SKM-1 (cell line): ENCODE measurements around the gene SORBS1.

Source experiments
- DNase-seq: peaks from one replicate; lab custom pipeline; 2025; ENCODE audit not compliant: unreplicated experiment; lab: John Stamatoyannopoulos, UW

SORBS1 gene

GRCh38 chr10:95566136-95566535, 5.0 kb upstream of the SORBS1 start:
- DNase-seq, result no peak

GRCh38 chr10:95565336-95565735, 4.2 kb upstream of the SORBS1 start:
- DNase-seq, result no peak

DNA sequence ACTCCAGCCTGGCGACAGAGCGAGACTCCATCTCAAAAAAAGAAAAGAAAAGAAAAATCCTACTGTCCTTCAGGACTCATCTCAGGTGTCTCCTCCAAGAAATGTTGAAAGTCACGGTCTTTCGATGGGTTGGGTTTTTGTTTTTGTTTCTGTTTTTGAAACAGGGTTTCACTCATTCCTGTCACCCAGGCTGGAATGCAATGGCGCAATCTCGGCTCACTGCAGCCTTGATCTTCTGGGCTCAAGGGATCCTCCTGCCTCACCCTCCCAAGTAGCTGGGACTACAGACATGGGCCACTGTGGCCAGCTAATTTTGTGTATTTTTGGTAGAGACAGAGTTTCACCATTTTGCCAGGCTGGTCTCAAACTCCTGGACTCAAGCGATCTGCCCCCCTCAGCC, 3.1 kb upstream of the SORBS1 start:
- DNase-seq, result no peak

DNA sequence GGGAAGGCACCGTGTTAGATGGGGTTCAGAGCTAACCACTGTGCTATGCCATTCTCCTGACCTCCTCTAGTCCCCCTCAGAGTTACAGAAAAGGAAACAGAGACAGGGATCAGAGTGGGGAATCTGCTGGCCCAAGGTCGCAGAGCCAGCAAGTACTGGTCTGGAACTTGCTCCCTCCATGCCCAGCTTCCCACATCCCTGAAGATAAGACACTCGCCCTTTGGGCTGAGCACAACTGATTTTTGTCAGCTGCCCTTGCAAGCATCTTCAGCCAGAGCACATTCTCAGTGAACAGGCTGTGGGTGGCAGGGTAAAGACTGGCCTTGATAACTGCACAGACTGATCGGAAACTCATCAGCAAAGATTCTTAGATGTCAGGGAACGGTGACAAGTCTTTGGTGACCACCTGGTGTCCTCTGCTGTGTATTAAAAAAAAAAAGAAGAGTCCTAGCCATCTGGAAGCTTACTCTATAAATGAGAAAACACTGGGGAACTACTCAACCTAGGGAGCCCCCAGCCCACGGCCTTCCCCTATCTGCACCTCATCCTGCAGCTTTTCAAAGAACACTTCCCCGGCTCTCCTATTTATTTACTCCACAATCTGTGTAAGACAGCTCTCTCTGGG, 1.3 kb upstream of the SORBS1 start:
- no peak for DNase-seq

GRCh38 chr10:95561864-95562177, 650 bp upstream of the SORBS1 start:
- no peak for DNase-seq

- no peak for DNase-seq
Observed at GRCh38 chr10:95560278-95561176, 644 bp downstream of the SORBS1 start.

DNA sequence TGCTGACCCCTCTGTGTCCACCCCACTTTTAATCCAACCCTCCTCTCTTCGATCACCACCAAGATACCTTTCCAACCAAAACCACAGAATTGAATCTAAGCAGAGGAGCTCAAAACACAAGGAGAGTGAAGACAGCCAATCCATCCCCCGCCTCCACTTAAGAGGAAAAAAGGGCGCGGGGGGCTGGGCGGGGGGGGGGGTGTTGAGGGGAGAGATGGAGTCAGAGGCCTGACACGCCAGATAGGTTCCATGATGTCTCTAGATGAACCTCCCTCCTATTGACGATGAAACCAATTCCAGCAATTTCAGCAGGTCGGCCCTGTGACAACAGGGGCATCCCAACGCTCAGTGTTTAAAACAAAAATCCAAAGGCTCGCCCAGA, 1.3 kb downstream of the SORBS1 start:
- no peak for DNase-seq

- no peak for DNase-seq
Observed at GRCh38 chr10:95559471-95559870, 1.7 kb downstream of the SORBS1 start.

DNA sequence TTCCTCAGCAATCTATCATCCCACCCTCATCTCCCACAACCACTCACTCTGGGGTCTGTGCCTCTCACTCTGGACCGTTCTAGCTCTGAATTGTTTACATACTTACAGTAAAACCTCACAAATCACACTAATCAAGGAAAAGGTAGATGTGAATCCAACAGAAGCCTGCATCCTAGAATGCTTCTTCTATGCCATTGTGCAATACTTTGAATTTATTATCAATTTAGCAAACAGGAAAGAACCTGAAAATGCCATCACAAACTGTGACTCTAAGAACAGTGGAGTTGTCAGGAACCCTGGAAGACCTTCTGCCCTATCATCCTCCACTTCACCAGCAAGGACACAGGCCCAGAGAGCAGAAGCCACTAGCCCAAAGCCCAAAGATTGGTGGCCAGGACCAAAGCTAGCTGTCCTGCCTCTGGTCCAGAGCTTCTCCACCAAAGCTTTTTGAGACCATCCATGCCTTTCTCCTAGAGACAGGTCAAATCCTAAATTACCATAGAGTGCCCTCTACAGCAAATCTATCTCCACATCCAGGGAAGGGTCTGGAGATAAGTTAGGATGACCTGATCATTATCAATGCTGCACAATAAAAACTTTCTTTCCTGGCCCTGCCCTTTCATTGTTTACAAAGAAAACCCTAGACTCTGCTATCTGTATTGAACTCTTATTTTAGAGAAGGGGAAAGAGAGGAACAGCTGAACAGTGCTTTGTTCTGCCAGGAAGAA, 2.4 kb downstream of the SORBS1 start:
- no peak for DNase-seq

- DNase-seq, result no peak
Observed at GRCh38 chr10:95556994-95557767, 4.0 kb downstream of the SORBS1 start.

GRCh38 chr10:95553674-95554073, 7.5 kb downstream of the SORBS1 start:
- no peak for DNase-seq

- no peak for DNase-seq
Observed at GRCh38 chr10:95552679-95553342, 8.4 kb downstream of the SORBS1 start.

DNA sequence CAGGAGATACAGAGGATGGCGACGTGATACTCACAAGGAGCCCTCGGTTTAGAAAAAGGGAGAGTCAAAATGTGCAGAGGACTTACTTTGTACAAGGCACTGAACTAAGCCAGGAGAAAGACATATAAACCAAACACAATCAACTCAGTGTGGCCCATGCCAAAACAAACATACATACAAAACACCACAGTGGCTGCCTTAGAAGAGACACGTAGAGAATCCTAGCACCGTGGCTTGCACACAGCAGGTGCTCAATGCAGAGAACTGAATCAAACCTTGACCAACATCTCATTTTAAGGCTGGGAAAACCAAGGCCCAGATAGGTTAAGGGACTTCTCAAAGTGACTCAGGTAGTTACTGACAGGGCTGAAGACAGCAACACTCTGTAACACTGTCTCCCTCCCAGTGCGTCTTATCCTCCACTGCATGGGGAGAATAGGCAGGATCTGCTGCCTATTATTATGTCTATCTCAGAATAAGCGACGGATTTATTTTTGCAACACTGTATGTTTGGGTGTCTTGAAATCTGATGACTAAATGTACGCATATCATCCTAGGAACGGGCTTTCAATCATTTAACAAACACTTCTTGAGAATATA, 11.0 kb downstream of the SORBS1 start:
- DNase-seq, result no peak

GRCh38 chr10:95547791-95548435, 13.3 kb downstream of the SORBS1 start:
- no peak for DNase-seq

DNA sequence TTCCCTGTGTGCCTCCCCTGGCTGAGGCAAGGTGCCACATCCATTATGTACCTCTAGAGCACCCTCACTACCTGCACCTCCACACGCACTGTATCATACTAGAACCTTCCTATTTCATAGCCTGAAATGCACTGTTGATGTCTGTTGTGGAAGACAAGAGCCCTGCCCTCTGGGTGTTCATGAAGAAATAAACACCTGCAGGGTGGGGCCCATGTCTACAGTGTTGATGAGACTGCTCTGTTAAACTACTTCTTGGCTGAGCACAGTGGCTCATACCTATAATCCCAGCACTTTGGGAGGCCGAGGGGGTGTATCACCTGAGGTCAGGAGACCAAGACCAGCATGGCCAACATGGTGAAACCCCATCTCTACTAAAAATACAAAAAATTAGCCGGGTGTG, 14.0 kb downstream of the SORBS1 start:
- DNase-seq, result no peak

DNA sequence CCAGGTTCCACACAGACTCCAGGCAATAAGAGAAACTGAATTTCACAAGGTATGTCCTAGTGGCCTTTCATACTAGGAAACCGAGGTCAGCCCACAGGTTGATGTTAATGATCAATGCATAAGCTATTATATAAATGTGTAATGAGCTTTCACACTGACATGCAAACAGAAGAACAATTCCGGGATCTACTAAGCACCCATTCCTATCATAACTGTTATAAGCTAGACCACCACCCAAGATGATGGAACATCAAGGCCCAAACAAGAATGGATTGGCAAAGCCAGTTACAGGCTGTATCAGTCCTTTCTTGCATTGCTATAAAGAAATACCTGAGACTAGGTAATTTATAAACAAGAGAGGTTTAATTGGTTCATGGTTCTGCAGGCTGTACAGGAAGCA, 15.2 kb downstream of the SORBS1 start:
- DNase-seq, result no peak

DNA sequence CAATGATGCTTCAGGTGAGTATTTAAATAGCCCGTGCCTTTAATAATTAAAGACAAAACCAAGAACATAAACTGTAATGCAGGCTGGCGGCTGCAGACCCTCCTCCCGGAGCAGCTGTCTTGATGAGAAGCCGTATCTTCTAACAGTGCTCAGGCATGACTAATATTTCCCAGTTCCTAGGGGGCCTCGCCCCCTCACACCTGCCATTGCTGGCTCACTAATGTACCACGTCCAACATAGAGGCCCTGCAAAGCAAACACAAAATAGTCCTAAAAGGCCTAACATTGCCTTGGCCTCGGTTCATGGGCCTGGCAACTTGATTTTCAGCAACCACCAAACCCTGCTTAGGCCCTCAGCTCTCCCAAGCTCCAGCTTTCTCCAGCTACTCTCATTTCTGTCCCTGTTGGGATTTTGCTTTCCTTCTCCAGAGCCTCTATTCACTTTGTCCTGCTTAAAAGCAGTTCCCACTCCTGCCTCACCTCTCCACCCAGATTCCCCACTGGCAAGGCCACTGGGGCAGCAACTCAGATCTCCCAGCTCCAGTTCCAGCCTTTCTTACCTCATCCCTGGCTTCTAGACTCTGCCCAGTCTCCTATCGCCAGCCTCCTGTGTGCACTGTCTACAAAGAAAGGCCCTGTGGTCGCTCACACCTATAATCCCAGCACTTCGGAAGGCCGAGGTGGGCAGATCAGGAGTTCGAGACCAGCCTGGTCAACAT, 16.2 kb downstream of the SORBS1 start:
- no peak for DNase-seq

DNA sequence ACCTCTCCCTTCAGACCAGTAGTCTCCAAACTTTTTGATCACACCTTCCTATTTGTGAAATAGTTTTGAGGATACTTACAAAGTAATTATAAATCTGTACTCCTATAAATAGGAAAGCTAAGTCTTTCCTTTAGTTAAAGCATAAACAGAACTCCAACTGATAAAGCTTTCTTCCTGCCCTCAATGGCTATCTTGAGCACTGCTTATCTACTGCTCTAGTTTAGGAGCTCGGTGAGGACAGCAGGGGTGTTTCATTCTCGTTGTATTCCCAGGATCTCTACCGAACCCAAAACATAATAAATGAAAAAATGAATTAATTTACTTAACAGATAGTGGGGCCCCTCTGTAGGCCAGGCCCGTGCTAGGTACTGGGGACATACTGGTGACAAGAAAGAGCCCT, 17.7 kb downstream of the SORBS1 start:
- no peak for DNase-seq

DNA sequence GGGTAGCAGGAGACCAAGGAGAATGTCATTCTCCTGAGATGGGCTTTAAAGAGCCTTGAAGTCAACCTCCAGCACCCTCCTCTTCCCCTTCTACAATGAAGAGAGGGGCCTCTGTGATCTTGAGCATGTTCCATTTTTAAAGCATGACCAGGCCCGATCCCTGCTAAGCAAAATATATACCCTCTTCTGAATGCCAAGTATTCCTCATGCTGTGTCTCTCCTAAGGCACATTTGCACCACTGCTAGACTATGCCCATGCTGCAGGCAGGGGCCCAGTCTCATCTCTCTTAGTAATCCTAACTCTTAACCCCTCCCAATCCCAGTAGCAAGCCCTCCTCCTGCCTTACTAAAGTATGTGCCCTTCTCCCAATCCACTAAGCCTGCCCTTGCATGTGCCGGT, 18.4 kb downstream of the SORBS1 start:
- no peak for DNase-seq
